T-helper 9 cell (primary cell): Measurements from ENCODE around the gene REEP1.
"Not testable (repeated sequence)": the region's sequence is repeated elsewhere in the genome, so short reads cannot be mapped to it uniquely, and the experiment has no call there.

Source experiments
- DNase-seq: peaks from one replicate; pipeline ENCODE4 v3.0.0-alpha.2; 2020

REEP1 gene

DNA sequence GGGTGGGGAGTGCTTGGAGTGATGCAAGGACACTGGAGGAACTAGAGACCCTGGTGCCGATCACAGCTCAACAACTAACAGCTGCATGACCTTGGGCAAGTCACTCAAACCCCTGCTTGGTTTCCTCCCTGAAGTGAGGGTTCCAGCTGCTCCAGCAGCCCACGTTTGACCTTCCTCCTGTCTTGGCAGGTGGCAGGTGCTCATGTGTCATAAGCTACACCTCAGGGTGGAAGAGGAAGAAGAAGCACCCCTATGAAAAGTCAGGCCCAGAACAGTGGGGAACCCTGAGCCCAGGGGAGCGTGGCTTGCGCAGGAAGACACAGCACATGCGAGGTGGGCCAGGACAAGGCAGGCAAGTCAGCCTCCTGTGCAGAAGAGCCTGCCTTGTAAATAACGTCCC, 95.8 kb downstream of the REEP1 start:
- DNase-seq, result no peak

DNA sequence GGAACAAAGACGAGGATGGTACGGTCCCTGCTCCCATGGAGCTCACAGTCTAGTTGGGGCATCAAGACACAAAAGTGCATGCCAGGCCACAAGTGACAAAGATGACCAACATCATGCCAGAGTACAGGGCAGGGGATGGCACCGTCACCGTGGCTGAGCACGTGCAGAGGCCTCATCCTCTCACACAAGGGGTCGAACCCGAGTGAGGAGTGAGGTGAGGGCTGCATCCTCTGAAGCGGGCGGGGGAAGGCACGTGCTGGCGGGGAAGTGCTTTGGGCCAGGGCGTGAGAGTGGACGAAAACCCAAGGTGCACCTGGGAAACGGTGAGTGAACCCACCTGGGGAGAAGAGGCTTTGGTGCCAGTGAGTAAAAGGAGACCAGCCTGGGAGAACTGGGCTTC, 97.2 kb downstream of the REEP1 start:
- no peak for DNase-seq

DNA sequence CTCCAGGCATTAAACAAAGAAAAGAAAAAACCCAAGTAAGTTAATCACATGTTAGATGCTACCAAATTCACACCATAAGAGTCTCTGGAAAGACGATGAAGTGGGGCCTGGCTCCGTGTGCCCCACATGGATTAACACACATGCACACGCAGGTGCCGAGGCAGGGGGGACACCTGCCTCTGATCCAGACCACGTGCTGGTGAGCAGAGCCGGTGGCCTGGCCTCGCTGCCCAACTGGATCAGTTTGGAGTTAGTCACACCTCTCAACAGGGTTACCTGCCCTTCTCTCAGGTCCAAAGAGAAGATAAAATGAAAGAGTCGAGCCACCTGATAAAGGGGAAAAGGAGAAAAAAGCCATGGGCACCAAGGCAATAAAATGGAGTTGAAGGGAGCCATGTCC, 97.7 kb downstream of the REEP1 start:
- DNase-seq, result no peak

DNA sequence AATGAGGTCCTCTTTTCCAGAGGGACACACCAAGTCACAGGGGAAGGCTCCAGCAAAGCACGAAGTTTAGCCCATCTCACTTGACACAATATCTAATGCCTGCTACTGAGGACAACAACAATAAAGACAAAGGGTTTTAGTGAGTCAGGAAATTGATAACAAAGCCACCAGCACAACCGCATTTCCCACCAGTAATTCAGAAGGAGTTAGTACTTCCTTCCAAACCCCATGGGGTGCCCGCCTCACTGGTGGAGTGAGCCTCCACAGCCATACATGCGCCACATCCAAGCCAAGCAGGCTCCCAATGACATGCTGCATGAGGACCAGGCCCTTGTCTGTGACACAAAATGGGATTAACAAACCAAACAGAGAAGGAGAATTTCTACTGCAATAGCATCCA, 98.1 kb downstream of the REEP1 start:
- no peak for DNase-seq

DNA sequence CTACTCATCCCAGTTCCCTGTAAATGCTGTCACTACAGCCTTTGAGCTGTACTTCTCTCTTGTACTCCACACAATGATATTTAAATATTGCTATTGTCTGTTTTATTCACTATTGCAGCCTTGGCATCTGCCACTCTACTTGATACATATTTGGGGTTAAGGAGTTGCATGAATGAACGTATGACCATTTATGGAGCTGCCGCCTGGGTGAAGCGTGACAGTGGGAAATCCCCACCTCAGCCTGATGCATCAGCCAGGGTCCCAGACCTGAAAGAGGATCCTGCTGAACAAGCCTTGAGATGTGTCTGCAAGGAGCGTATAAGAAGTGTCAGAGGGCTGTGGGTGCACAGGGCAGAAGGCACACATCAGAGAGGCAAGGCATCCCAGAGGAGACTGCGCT, 99.1 kb downstream of the REEP1 start:
- DNase-seq, result no peak

DNA sequence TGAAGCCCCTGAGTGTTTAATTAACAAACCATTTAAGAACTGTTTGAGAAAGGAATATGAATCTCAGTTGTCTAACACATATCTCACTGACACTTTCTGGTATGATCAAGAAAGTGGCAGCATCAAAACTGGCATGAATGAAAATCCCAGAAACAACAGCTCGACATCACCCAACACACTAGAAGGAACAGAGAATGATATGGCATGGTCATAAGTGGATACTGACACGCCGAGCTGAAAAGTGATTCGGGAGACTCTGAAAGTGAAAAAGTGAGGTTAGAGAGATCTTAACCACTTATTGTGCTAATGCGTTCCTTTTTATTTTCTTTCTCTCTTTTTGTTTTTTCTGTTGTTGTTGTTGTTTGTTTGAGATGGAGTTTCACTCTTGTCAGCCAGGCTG, 100.3 kb downstream of the REEP1 start:
- DNase-seq, result no peak

DNA sequence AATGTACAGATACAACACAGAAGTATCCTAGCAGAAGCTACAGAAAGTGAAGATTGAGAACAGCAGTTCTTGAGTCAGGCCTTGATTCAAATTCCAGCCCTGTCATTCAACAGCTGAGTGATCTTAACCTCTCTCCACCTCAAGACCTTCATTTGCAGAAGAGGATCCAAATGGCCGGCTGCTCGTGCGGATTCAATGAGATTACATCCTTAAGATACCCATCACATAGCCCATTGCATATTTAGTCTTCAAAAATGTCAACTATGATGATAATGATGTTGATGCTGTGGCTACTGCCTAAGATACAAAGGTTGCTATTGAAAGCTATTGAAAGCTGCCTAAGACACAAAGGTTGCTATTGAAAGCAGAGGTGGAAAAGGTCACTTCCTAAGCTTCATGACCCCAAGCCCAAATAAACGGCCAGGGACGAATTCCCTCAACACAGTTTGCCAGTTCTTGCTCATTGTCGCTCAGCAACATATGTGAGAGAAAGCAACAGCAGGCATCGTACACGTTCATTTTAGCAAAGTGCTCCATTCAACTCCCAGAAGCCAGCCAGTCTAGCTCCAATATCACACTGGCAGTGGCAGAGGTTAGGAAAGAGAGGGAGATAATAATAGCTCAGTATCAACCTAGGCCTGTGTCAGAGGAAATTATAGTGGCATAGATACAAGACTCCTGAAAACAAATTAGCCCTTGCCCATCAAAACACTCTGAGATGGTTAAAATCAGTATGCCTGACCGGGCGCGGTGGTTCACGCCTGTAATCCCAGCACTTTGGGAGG, 102.0 kb downstream of the REEP1 start:
- no peak for DNase-seq

DNA sequence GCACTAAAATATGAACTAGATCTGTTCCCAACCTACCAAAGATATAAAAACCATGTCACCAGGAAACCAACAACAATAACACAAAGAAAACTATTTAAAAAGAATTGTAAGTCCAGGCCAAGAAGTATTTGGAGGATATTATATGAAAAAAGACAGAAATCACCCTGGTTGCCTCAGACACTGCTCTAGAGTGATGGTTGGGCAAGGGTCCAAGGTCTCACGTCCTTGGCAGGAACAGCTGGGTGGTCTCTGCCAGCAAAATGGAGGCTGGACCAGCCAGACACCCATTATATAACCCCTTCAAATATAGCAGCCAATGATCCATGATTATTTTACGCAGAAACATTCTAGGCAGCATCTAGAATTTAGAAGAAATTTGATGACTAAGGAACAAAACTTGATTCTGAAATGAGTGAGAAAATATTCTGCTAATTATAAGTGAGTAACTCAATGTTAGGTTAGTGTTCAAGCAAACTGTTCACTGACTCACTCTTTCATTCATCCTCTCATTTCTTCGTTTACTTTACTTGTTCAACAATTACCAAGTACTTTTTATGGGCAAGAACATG, 102.8 kb downstream of the REEP1 start:
- no peak for DNase-seq

DNA sequence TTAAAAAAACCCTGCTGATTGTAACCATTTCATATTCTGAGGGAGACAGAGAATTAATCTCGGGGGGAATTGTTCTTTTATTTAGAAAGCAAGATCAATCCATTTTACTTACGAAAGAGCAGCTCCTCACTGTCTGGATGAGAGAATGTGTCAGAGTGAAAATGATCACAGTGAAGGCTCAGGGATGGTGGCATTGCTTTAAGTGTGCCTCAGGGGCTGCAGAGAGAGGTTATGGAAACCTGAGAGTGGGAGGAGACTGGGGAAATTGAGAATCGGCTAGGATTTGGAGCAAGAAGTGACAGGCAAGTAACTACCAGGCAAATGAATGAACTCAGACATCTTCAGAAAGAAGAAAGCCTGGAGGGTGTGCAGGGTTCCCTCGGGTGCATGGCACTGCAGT, 104.0 kb downstream of the REEP1 start:
- DNase-seq, result no peak

DNA sequence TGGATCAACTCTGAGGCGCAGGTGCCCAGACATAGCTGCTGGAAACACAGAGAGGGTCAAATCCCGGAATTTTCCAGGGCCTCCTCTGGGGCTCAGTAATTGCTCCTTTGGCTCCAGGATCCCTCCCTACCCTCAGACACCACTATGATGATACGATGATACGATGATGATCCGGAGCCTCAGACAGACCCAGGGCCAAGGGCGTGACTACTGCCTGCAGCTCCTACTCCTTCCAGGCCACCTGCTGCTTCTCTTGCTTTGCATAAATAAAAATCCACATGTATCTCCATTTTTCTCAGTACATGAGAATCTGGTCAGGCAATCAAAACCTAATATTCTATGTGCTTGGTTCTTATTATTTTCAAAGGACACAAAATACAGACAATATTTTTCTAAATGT, 104.5 kb downstream of the REEP1 start:
- DNase-seq, result no peak

DNA sequence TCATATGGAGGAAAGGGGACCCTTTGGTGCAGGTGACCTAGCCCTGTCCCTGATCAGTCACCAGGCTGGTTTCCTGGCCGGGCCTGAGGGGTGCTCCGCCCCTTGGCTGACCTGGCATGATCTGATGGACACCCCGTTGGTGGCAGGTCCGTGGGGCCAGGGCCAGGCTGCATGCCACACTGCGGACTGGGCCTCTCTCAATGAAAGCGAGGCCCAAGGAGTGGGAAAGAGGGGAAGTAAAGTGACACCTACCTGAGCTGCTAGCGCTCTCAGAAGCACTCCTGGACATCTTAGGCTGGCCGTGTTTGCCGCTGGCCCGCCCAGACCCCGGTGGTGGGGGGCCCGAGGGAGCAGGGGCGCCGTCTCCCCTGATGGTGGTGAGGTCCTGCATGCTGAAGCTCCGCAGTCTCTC, 105.0 kb downstream of the REEP1 start:
- DNase-seq, result no peak

DNA sequence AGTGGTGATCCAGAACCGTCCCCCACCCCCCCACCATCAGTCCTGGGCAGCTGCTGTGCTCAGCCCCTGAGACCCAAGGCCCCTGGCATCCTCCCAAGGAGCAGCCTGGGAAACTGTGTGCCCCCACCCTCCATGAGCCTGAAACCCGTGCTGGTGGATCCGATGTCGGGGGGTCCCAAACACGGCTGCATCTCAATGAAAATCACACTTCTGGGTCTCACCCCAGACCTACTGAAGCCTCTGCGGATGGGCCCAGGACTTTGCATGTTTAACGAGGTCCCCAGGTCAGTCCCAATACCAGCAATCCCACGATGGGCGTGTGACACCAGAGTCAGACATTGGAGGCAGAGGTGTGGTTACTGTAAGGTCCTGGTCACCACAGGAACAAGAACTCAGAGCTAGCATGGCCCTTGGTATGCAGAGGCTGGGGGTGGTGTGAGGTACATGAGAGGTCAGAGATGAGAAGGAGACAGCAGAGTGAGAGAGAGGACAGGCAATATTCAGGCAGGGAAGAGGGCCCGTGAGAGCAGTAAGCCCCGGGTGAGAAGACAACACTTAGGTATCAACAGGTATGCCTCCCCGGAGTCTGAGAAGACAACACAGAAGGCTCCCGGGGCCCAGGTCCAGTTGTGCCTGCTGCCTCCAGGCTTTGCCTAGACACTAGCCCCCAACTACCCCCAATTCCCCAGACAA, 105.6 kb downstream of the REEP1 start:
- DNase-seq, result no peak

DNA sequence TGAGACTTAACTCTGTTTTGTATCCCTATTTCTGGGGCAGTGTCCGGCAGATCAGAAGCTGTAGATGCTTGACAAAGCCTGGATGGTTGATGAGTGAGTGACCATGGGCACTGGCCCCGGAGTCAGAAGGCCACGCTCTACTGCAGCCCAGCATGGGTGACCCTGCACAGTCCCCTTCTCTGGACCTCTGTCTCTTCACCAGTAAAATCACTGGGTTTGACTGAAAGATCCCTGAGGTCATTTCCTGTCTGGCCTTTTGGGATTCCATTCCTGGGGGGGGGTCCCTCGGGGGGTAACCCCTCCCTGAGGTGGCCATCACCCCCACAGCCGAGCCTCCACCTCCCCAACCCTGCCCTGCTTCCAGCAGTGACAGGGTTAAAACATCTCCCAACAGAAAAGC, 106.5 kb downstream of the REEP1 start:
- DNase-seq, result no peak

DNA sequence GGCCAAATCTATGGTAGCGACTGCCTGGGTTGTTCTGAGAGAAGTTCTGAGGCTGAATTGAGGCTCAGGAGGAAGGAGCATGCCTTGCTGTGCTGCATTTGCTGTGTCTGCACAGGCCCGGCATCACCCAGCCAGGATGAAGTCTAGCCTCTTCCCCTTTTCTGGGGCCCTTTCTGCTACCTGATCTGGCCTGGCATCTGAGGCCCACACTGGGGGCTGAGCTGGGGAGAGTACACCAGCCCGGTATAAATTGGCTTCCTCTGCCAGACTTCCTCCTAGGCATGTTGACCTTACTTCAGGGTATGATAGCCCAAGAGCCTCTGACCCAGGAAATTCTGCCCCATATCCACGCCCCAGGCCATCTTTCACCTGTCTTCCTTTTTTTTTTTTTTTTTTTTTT, 108.2 kb downstream of the REEP1 start:
- no peak for DNase-seq

DNA sequence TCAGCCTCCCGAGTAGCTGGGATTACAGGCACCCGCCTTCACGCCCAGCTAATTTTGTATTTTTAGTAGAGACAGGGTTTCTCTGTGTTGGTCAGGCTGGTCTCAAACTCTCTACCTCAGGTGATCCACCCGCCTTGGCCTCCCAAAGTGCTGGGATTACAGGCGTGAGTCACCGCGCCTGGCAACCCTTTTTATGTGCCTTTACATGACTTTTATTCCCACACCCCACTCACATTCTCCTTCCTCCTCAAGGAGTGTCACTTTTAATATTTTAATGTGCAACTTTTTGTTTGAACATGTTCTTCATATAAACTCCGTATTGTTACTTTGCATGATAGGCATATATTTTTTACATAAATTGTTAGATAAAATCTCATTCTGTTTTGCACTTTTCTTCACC, 108.9 kb downstream of the REEP1 start:
- DNase-seq, result not testable (repeated sequence)

DNA sequence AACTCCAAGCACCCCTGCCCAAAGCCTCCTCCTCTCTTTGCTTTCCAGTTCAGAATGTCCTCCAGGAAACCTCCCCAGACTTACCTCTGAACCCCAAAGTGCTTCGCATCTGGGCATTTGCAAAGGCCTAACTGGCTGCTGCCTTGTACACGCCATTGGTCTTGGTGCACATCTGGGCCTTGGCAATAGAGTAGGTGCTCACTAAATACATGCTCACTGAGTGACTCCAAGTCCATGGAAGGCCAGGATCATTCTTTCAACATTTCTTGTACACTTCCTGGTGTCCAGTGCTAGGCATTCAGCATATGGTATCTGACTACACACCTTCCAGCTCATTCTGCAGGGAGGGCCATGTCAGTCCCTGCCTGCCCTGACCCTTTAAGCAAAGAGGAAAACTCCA, 109.7 kb downstream of the REEP1 start:
- no peak for DNase-seq

DNA sequence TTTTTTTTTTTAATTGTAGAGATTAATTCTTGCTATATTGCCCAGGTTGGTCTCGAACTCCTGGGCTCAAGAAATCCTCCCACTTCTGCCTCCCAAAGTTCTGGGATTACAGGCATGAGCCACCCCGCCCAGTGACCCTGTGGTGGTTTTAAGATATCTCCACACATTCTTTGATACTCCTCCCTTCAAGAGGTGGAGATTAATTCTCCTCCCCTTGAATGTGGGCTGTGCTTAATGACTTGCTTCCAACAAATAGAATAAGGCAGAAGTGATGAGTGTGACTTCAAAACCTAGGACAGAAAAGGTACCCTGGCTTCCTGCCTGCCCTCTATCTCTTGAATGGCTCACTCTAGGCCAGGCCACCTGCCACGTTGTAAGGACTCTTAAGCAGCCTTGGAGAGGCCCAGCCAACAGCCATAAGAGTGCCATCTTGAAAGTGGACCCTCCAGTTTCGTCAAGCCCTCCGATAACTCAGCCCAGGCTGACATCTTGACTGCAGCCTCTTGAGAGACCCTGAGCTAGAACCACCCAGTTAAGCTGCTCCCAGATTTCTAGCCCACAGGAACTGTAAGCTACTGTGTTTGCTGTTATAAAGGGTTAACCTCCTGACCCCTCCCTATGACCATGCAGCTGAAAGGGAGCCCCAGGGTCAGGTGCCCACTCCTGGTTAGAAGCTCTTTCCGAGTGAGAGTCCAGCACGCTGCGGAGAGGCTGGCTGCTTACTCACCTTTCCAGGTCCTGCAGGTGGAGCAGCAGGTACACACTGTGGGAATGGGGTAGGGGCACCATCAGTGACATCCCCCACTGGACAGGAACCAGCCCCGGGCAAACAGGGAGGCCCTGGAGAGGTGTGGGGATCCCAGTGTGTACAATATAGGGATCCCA, 110.5 kb downstream of the REEP1 start:
- DNase-seq, result no peak

DNA sequence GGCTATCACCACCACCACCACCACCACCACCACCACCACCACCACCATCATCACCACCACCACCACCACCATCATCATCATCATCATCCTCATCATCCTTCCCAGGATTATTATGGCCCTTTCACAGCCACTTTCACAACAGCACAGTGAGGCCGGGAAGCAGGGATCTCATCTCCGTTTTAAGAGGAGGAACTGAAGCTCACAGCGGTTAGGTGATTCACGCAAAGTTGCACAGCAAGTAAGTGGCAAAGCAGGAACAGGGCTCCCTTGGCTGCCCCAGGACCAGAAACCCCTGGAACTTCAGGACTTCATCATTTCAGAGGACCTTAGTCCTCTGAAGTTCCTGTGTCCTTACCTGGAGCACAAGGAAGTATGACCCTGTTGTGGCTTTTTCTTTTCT, 111.4 kb downstream of the REEP1 start:
- DNase-seq, result no peak

DNA sequence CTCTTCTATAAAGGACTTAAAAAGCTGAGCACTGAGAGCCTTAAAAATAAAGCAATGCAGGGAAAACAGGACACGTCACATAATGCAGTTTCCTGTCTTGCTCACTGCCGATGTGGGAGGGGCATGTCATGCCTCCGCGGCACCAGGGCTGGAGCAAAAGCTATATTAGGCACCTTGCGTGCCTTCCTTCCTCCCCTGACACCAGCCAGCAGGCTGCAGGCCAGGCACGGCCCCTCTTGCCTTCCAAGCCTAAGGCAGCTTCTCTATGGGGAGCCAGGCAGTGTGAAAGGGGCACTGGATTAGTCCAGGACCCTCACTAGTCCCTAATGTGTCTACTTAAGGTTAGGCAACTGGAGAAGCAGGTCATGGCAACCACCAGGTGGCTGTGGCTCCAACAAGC, 111.8 kb downstream of the REEP1 start:
- no peak for DNase-seq

DNA sequence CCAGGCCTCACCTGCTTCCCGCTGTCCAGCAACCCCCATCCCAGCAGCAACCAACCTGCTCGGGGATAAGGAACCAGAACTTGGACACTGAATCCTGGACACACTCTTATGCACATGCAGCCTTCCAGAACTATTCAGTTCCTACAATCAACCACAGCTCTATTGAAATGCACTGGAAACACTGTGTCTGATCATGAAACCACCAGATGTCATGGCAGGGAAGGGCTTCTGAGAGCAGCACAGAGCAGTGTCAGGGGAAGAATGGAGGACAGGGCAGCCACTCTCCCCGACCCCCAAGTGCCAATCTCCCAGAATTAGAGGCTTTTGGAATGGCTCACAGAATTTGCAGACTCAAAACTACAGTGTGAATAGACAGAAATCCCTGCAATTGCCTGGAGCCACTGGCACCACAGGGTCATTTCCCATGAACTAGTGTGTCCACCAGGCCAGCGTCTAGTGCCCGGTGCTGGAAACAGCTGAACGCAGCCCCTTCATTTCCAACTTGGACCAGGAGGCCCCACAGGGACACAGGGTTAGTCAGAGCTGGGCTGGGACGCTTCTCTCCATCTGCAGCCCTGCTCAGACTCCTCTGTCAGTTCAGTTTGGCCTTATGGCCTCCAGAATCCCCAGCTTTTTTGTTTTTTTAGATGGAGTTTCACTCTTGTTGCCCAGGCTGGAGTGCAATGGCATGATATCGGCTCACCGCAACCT, 112.6 kb downstream of the REEP1 start:
- no peak for DNase-seq

DNA sequence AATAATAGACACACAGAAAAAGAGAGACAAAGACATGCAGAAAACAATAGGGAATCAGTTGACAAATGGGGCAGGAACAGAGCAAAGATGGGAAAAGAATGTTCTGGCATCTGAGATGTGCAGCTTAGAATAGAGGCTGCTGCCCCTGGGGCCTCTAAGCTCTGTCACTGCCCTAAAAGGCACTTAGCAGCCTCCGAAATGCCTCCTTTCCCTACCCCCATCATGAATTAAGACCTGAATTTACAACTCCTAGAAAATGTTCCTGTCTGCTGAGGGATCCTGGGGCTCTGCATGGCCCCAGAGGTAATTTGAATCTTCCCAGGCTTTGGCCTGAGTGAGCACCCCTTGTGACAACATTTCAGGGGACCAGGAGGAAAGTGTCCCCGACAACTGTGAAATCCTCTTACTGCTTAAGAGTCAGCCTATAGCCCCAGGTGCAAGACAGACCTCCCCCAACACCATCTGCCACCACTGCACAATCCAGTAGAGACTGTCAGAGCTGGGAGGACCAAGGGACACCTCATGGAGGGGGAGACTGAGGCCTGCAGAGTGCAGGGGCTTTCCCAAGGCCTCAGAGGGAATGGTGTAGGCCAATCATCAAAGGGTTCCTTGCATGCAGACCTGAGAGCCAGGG, 113.4 kb downstream of the REEP1 start:
- no peak for DNase-seq
